Right ventricle myocardium inferior (tissue), 1 donor: Measurements from ENCODE around the gene ARPC5L. TPM values are rescaled to one million over a fixed set of nuclear protein-coding genes. Genes with fewer than 3 reads are reported as not detected.
A peak's percentile ranks its signal among the peaks of the same experiment; 100 is the strongest.
"Not testable (repeated sequence)": the region's sequence is repeated elsewhere in the genome, so short reads cannot be mapped to it uniquely, and the experiment has no call there.

ENCODE experiments used
- ATAC-seq: fragments of 200-7000 bp; cut with Tn5 transposase; one replicate; pipeline ENCODE4 v1.9.1; 2020; ENCODE audit warnings: mild to moderate bottlenecking, moderate library complexity
- DNase-seq: peaks from one replicate; pipeline ENCODE4 v3.0.0; 2021; ENCODE audit errors: missing footprints
- intact Hi-C: fragments of 100-400 bp; cut with DNase I; formaldehyde crosslinking; loops from one replicate; pipeline ENCODE4 v1.11.0; 2022
- total RNA-seq: library from RNA; stranded (reverse); fragmentation: NEBNext Ultra II Directional; extraction: Animal tissue kit (Norgen Biotek cat#: 25700); gene quantifications from one replicate; pipeline ENCODE4 v1.2.1, GENCODE V29; 2021
- donor health status: DM: no; HTN: yes; CAD: no; lungs with severe emphysema.

ARPC5L gene
- total RNA-seq, 1 donor from 2014 or later: 41.8 TPM

- DNase-seq, ATAC-seq, intact Hi-C loops: not testable (repeated sequence)
Observed at GRCh38 chr9:124838567-124839275, 23.2 kb upstream of the ARPC5L start.

- ATAC-seq: no peak
- intact Hi-C loops: no loop called here
- no peak for DNase-seq
Observed at GRCh38 chr9:124839612-124840299, 22.2 kb upstream of the ARPC5L start.

GRCh38 chr9:124840300-124840833, 21.6 kb upstream of the ARPC5L start:
- DNase-seq: no peak
- intact Hi-C loops: no loop called here
- ATAC-seq: no peak

GRCh38 chr9:124841075-124841821, 20.7 kb upstream of the ARPC5L start:
- ATAC-seq: no peak
- no peak for DNase-seq
- intact Hi-C loops: no loop called here

- no peak for ATAC-seq
- intact Hi-C loops: no loop called here
- DNase-seq: no peak
Observed at GRCh38 chr9:124843456-124844034, 18.4 kb upstream of the ARPC5L start.

GRCh38 chr9:124844291-124844690, 17.6 kb upstream of the ARPC5L start:
- intact Hi-C loops: no loop called here
- DNase-seq (no peak), ATAC-seq (no peak)

GRCh38 chr9:124846467-124846866, 15.5 kb upstream of the ARPC5L start:
- intact Hi-C loops, DNase-seq, ATAC-seq: not testable (repeated sequence)

GRCh38 chr9:124846969-124847368, 15.0 kb upstream of the ARPC5L start:
- DNase-seq (no peak), ATAC-seq (no peak)
- intact Hi-C loops: no loop called here

GRCh38 chr9:124849801-124850200, 12.1 kb upstream of the ARPC5L start:
- ATAC-seq: no peak
- intact Hi-C loops: loop anchor here (2.0 kb wide), 1 partner anchor 15 kb away; no protein-coding TSS in a partner anchor
- no peak for DNase-seq

- ATAC-seq (peak; percentile 51), DNase-seq (no peak)
- intact Hi-C loops: loop anchor here (1.0 kb wide), 1 partner anchor 78 kb away; no protein-coding TSS in a partner anchor
Observed at GRCh38 chr9:124852121-124852828, 9.7 kb upstream of the ARPC5L start.

GRCh38 chr9:124852829-124853531, 8.9 kb upstream of the ARPC5L start, which contains the start of gene WDR38:
TSS of gene WDR38 (plus strand) at chr9:124853460. CDS start at chr9:124853532, 72 bp downstream.
- peak; percentile 92 for DNase-seq
- ATAC-seq: peak; percentile 90
- intact Hi-C loops: loop anchor here (1.0 kb wide), 1 partner anchor 79 kb away; no protein-coding TSS in a partner anchor

GRCh38 chr9:124853605-124854143, 8.3 kb upstream of the ARPC5L start:
- no peak for DNase-seq
- no peak for ATAC-seq
- intact Hi-C loops: no loop called here

- DNase-seq (no peak), ATAC-seq (no peak)
- intact Hi-C loops: no loop called here
Observed at GRCh38 chr9:124854161-124854560, 7.8 kb upstream of the ARPC5L start.

- ATAC-seq: no peak
- no peak for DNase-seq
- intact Hi-C loops: no loop called here
Observed at GRCh38 chr9:124854822-124855221, 7.1 kb upstream of the ARPC5L start.

GRCh38 chr9:124855566-124855943, 6.4 kb upstream of the ARPC5L start:
- DNase-seq (no peak), ATAC-seq (no peak)
- intact Hi-C loops: no loop called here

- intact Hi-C loops: no loop called here
- DNase-seq (no peak), ATAC-seq (no peak)
Observed at GRCh38 chr9:124855944-124856765, 5.8 kb upstream of the ARPC5L start.
